A673 (cell line): ENCODE measurements around the gene MEIG1. TPM values are rescaled to one million over a fixed set of nuclear protein-coding genes. Genes with fewer than 3 reads are reported as not detected.

Experiments
- BruUV-seq: library from RNA; stranded (reverse); fragments of 400-500 nt; replicated peaks from 2 replicates; lab custom pipeline; 2021; lab: Mats Ljungman, UMichigan
- CTCF ChIA-PET: fragments of 300-600 bp; sonication (Branson Sonifier 250); formaldehyde crosslinking; loops from one replicate; lab custom pipeline; 2022; ENCODE audit warnings: antibody characterized with exemption; lab: Charles Lee
- POLR2A ChIA-PET: fragments of 300-600 bp; sonication (Branson Sonifier 250); formaldehyde crosslinking; loops from one replicate; lab custom pipeline; 2022; ENCODE audit warnings: antibody characterized with exemption; ENCODE audit not compliant: low non-redundant PET; lab: Charles Lee
- DNase-seq: peaks from one replicate; pipeline ENCODE4 v3.0.0-alpha.2; 2015; ENCODE audit warnings: low spot score
- H3K27ac ChIP-seq: fragments of 200-600 bp; sonication (generic); 2 replicates; pipeline ENCODE4 v1.5.1; 2016; ENCODE audit warnings: mixed run types, low read depth, mild to moderate bottlenecking, mixed read lengths, antibody characterized with exemption, low read length; ENCODE audit not compliant: poor library complexity, severe bottlenecking
- H3K27me3 ChIP-seq: fragments of 200-600 bp; sonication (generic); replicated peaks from 2 replicates; pipeline ENCODE4 v1.6.1; 2017; ENCODE audit warnings: mixed run types, low read depth, mild to moderate bottlenecking, mixed read lengths, antibody characterized with exemption, low read length; ENCODE audit not compliant: insufficient read depth, poor library complexity
- H3K36me3 ChIP-seq: fragments of 200-600 bp; sonication (generic); 2 replicates; pipeline ENCODE4 v1.6.1; 2016; ENCODE audit warnings: mixed run types, mild to moderate bottlenecking, mixed read lengths, antibody characterized with exemption, low read length; ENCODE audit not compliant: insufficient read depth, poor library complexity, severe bottlenecking
- H3K4me1 ChIP-seq: fragments of 200-600 bp; sonication (generic); 2 replicates; pipeline ENCODE4 v1.6.1; 2017; ENCODE audit warnings: mixed run types, mild to moderate bottlenecking, mixed read lengths, antibody characterized with exemption, low read length; ENCODE audit not compliant: insufficient read depth, poor library complexity, severe bottlenecking
- H3K4me3 ChIP-seq: fragments of 200-600 bp; sonication (generic); 2 replicates; pipeline ENCODE4 v1.5.1; 2016; ENCODE audit warnings: low read depth, mixed run types, mild to moderate bottlenecking, mixed read lengths, low read length; ENCODE audit not compliant: poor library complexity, severe bottlenecking
- H3K9me3 ChIP-seq: fragments of 200-600 bp; sonication (generic); 2 replicates; pipeline ENCODE4 v1.6.1; 2016; ENCODE audit warnings: mixed run types, low read depth, mild to moderate bottlenecking, mixed read lengths, antibody characterized with exemption, low read length; ENCODE audit not compliant: poor library complexity, severe bottlenecking
- EZH2 ChIP-seq: fragments of 200-600 bp; sonication (generic); IDR thresholded peaks from 2 replicates; pipeline ENCODE4 v1.6.1; 2017; ENCODE audit warnings: borderline replicate concordance, low read depth, mild to moderate bottlenecking, mixed read lengths, antibody characterized with exemption, low read length; ENCODE audit not compliant: poor library complexity, severe bottlenecking
- intact Hi-C: fragments of 100-400 bp; cut with micrococcal nuclease; formaldehyde crosslinking; loops from one replicate; pipeline ENCODE4 v1.10.0; 2022; ENCODE audit not compliant: unreplicated experiment
- total RNA-seq: library from RNA; stranded (reverse); gene quantifications from 2 replicates; pipeline ENCODE4 v1.2.3, GENCODE V29; 2021
- TF ChIP-seq, protein P1 (sequence below): fragments of 300-800, 200-600 bp; sonication (generic); conservative IDR thresholded peaks from 2 replicates; pipeline ENCODE4 v1.5.1; 2017; ENCODE audit warnings: low read depth, mild to moderate bottlenecking, antibody characterized with exemption, low read length, moderate library complexity, mixed read lengths

MEIG1 gene
- total RNA-seq, 1 experiment from 2014 or later: not detected

DNA sequence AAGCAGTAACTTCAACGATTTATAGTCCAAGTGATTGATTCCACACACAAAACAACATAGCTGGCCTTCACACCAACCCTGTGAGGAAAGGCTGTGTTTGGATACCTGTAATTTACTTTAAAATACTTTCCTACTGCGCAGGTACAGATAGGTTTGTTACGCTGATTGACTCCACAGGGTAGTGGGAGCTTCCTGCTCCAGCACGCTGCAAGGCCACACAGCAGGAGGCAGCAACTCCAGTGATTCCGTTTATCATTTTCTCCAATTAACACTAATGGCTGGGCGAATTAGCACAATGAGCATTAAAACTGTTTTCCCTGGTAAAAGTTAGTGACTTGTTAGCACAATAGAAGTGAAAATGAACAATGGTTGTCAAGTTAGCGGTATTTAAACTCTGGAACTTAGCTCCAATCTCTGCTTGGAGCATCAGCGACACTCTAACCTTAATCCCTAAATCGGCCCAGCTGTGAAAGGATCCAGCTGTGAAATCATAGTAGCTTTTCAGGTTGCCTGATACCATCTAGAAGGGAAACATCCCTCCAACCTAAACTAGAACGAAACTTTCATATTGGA, 6.3 kb upstream of the MEIG1 start:
- Histone ChIP-seq H3K27ac (peak overlapping the region; percentile 51), H3K9me3 (no peaks in the 10 kb centered on the region), H3K36me3 (peaks cover 3% of the 10 kb centered on the region), H3K27me3 (no peaks in the 10 kb centered on the region), H3K4me1 (peaks cover 17% of the 10 kb centered on the region), H3K4me3 (peak overlapping the region; percentile 73)
- ChIA-PET CTCF (interaction anchor here (0.7 kb wide), 1 partner anchor 454 kb away, joined by 3 read pairs; no protein-coding TSS in a partner anchor), POLR2A (no interaction called here)
- TF ChIP-seq, protein P1, sequence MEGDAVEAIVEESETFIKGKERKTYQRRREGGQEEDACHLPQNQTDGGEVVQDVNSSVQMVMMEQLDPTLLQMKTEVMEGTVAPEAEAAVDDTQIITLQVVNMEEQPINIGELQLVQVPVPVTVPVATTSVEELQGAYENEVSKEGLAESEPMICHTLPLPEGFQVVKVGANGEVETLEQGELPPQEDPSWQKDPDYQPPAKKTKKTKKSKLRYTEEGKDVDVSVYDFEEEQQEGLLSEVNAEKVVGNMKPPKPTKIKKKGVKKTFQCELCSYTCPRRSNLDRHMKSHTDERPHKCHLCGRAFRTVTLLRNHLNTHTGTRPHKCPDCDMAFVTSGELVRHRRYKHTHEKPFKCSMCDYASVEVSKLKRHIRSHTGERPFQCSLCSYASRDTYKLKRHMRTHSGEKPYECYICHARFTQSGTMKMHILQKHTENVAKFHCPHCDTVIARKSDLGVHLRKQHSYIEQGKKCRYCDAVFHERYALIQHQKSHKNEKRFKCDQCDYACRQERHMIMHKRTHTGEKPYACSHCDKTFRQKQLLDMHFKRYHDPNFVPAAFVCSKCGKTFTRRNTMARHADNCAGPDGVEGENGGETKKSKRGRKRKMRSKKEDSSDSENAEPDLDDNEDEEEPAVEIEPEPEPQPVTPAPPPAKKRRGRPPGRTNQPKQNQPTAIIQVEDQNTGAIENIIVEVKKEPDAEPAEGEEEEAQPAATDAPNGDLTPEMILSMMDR: no peak
- no peak for TF ChIP-seq EZH2
- TSS peak; percentile 41 for BruUV-seq
- DNase-seq: no peak
- intact Hi-C loops: loop anchor here (5.0 kb wide), 1 partner anchor 76 kb away; the partner anchor contains the start of gene SUV39H2

GRCh38 chr10:14953424-14954000, 5.7 kb upstream of the MEIG1 start:
- POLR2A ChIA-PET: no interaction called here
- Histone ChIP-seq H3K4me3 (peak overlapping the region; percentile 73), H3K4me1 (peaks cover 17% of the 10 kb centered on the region), H3K9me3 (no peaks in the 10 kb centered on the region), H3K27ac (peak overlapping the region; percentile 51), H3K27me3 (no peaks in the 10 kb centered on the region), H3K36me3 (no peaks in the 10 kb centered on the region)
- TF ChIP-seq EZH2: no peak
- TF ChIP-seq, protein P1: no peak
- no TSS peak for BruUV-seq
- peak; percentile 36 for DNase-seq
- intact Hi-C loops: loop anchor here (5.0 kb wide), 1 partner anchor 76 kb away; the partner anchor contains the start of gene SUV39H2
- CTCF ChIA-PET: interaction anchor here (0.7 to 1.0 kb wide), 2 partner anchors 18 to 454 kb away, joined by 3 to 5 read pairs; no protein-coding TSS in a partner anchor

DNA sequence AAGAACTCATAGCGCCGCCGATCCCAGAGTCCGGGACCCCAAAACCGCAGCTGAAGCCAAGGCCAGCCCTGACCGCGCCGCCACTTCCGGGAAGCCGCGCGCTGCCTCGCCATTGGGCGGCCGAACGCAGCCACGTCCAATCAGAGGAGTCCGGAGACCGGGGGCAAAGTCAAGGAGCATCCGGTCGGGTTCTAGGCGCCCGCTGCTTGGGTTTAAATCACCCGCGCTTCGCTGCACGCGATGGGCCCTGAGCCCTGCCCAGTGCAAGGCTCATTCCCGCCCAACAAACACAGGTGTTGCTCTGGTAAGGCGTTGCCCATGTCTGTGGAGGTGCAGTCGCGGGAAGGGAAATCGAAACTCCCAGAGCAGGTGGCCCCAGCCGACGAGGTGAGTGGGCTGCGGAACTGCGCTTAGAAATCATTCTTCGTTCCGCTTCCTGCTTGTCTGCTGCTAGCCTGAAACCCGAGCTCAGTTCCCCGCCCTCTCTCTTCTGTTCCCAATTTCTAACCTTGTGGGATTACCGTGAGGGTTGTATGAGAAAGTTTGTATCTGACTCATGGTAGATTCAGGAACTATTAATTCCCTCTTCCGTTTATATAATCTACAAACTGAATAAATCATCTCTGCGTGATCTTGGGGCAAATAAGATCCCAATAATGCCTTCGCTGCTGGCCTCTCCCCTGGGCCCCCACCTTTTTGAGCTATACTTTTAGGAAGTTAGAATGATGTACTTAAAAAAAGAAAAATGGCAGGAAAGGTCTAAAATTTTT, 5.0 kb upstream of the MEIG1 start, which contains the start of gene DCLRE1C:
Gene DCLRE1C, minus strand, starts transcription at position 96 of the 770 bp plus-strand sequence. Its CDS starts 86 bp downstream, at position 10.
- H3K4me3 ChIP-seq: peak within 1 kb of the TSS; percentile 73
- CTCF ChIA-PET: interaction anchor here (1.0 kb wide), 1 partner anchor 18 kb away, joined by 5 read pairs; no protein-coding TSS in a partner anchor
- peak within 1 kb of the TSS; percentile 51 for H3K27ac ChIP-seq
- no peaks in the 10 kb centered on the region for H3K36me3 ChIP-seq
- POLR2A ChIA-PET: no interaction called here
- peak; percentile 92 for DNase-seq
- intact Hi-C loops: loop anchor here (5.0 kb wide), 1 partner anchor 77 kb away; the partner anchor contains the start of gene SUV39H2
- TSS peak; percentile 92 for BruUV-seq
- TF ChIP-seq EZH2: no peak
- TF ChIP-seq, protein P1: no peak
- H3K9me3 ChIP-seq: no peaks in the 10 kb centered on the region
- peaks cover 17% of the 10 kb centered on the region for H3K4me1 ChIP-seq
- no peaks in the 10 kb centered on the region for H3K27me3 ChIP-seq
